GM19467 (cell line): Measurements from ENCODE around the gene GHRL.
"Not testable (repeated sequence)": the region's sequence is repeated elsewhere in the genome, so short reads cannot be mapped to it uniquely, and the experiment has no call there.

ENCODE experiments used
- ATAC-seq: cut with Tn5 transposase; IDR thresholded peaks from one replicate; pipeline ENCODE4 v1.9.1; 2021; ENCODE audit warnings: mild to moderate bottlenecking, moderate library complexity; ENCODE audit not compliant: unreplicated experiment

Gene GHRL

GRCh38 chr3:10300087-10300486, 7.3 kb upstream of the GHRL start:
- ATAC-seq = no peak

- ATAC-seq = peak; percentile 61
These were observed 6.9 kb upstream of the GHRL start for GRCh38 chr3:10299679-10300078.

GRCh38 chr3:10299175-10299574, 6.4 kb upstream of the GHRL start:
- ATAC-seq = no peak

- ATAC-seq = not testable (repeated sequence)
These were observed 5.3 kb upstream of the GHRL start for GRCh38 chr3:10298064-10298463.

DNA sequence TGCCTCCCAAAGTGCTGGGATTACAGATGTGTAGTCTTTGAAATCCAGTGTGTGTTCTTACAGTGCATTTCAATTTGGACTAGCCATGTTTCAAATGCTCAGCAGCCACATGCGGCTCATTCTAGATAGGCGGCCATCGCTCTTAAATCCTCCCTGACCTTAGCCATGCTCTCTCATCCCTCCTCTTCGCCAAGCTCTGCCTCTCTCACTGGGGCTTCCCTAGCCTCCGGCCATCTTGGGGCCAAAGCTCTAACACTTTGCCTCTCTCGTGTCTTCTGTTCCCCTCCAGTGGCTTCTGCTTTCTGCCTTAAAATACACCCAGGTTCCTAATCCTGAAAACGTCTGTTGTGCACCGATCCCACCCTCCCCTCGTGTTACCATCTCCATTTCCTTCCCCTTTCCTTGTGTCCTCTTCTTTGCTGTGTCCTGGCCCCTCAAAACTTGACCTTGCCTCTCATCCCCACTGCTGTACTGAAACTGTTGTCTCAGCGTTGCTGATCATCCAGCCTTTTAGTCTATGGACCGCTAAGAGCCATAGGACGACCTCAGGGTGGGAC, 1.4 kb upstream of the GHRL start:
- no peak for ATAC-seq

DNA sequence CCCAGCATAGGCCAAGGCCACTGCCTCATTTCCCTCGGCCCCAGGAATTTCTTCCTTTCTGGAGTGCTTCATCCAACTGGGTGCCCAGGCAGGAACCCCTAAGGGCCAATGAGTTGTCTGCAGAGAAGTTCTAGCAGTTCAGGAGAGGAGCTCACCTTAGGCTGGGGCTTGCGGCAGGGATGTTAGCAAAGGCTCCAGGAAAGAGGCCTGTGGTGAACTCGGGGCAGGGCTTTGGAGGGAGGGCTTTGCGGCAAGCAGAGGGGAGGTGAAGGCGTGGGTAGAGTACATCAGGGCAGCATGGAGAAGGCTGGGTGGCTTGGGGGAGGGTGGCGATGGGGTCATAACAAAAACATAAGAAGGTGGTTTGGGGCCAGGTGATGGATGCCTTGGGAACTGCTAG, 1.1 kb downstream of the GHRL start:
- ATAC-seq = no peak

DNA sequence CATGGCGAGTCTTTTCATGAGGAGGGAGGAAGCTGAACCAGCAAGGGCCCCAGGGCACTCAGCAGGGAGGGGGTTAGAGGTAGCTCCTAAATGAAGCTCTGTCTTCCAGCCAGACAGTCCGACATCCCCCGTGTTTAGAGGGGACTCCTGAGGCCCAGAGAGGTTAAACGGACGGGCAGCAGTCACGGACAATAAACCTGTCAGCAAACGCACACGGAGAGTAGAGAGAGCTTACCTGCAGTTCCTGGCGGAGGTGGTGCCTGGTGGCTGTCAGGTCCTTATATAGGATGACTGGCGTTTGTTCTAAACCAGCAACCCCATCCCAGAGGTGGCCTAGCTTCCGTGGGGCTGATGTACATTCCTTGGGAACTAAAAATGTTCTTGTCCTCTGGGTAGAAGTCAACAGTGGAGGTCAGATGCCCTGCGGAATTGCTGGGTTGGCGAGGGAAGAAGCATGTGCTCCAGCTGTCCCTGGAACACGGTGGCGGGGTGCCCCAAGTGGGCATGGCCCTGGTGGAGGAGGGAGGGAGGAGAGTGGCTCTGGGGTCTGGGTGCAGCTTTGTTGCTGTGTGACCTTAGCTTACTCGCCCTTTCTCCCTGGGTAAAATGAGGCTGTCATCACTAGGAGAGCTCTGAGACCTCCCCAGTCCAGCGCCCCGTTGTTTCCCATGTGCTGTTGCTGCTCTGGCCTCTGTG, 2.1 kb downstream of the GHRL start:
- no peak for ATAC-seq

DNA sequence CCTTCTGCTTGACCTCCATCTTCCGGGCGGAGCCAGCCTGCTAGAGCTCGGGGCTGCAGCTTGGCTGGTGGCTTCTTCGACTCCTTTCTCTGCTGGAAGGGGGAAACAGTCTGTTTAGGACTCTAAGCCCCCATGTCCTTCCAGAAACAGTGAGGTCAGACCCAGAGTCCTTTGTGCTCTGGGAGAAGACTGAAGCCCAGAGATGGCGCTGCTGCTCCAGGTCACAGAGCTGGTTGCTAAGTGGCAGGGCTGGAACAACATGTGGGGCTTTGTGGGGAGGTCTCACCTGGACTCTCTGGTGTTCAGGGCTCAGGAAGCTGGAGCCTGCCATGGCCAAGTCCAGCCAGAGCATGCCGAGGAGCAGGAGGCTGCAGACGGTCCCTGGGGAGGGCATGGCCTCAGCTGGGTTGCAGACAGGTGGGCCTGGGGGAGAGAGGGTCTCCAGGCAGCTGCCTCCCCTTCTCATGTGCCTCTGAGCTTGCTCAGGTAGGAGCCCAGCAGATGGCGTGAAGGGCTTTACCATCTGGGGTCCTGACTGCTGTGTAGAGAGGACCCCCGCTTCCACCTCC, 2.9 kb downstream of the GHRL start:
- ATAC-seq = no peak

GRCh38 chr3:10289077-10289476, 3.7 kb downstream of the GHRL start:
- ATAC-seq = no peak

DNA sequence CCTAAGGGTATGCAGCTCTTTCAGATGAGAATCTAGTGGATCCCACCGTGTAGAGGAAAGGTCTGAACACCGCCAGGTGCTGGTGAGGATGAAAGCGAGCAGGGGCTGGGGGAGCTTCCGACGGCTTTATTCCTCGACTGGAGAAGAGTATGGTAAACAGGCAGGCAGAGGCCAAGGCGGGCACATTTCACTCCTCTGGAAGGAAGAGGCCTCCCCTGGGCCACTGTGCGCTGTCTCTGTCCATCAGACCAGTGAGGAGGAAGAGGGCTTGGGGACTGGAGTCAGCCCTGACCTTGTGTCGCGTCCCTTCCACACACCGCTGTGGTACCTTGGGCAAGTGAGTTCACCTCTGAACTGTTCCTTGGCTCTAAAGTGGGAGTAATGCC, 4.2 kb downstream of the GHRL start:
- no peak for ATAC-seq

DNA sequence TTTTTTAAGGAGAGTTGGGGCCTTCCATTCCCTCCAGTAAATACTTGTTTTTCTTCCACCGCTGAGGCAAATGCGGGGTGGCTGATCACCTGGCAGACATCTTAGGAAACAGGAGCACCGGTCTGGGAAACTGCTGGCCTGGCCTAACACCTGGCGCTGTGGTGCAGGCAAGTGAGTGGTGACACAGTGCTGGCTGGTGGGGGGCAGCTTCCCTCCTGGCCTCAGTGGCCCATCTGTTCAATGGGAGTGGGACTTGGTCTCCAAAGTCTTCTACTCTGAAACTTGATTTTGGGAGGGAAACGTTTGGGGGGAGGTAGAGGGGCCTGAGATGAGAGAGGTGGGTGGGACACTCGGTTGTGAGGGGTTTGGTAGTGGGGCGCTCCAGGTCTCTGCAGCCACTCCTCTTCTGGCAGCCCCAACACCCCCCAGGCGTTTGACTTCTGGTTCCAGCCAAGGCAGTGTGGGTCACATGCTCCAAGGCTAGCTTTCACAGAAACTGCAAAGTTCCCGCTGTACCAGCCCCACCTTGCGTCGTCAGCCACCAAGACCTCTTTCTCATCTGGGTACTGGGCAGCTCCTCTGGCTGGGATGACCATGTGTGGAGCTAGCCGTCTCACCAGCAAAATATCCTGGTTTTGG, 4.7 kb downstream of the GHRL start:
- no peak for ATAC-seq

GRCh38 chr3:10286596-10287295, 6.0 kb downstream of the GHRL start:
- ATAC-seq = no peak

GRCh38 chr3:10286133-10286524, 6.6 kb downstream of the GHRL start:
- no peak for ATAC-seq

DNA sequence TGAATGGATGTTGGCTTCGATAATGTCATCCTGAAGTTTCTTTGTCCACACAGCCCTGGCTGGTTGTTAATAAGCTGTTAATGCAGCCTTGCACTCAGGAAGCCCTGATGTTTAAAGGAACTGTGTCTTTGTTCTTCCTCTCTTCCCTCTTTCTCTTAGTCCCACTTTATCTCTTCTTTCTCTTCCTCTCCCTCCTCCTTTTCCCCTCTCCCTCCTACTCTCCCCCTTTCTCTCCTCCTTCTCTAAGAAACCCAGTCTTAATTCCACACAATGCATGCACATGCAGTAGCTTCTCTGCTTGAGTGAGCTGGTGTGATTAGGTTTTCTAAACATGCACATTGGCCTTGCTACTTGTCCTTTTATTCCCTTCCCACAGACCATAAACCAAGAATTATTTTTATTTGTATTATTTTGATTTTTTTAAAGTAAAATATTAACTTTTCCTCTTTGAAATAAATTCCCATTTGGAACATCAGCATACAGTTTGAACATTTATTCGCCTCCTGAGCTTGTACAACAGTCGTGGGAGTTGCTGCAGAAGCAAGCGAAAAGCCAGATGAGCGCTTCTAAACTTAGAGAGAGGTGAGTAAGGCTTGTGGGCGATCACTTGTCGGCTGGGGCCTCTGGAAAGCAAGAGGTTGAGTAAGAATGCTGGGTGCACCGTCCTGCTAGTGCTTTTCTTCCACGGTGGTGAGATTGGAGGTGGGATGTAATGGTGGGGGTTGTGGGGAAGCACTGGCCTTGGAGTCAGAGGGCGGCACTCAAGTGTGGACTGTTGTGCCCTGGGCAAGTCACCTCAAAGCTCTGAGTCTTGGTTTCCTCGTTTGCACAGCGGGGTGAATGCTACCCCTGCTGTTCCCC, 7.2 kb downstream of the GHRL start:
- no peak for ATAC-seq

GRCh38 chr3:10284496-10284895, 8.3 kb downstream of the GHRL start:
- no peak for ATAC-seq

- no peak for ATAC-seq
These were observed 9.1 kb downstream of the GHRL start for GRCh38 chr3:10283638-10284037.

GRCh38 chr3:10281951-10282350, 10.8 kb downstream of the GHRL start:
- ATAC-seq = no peak

GRCh38 chr3:10280571-10280970, 12.2 kb downstream of the GHRL start:
- ATAC-seq = no peak

DNA sequence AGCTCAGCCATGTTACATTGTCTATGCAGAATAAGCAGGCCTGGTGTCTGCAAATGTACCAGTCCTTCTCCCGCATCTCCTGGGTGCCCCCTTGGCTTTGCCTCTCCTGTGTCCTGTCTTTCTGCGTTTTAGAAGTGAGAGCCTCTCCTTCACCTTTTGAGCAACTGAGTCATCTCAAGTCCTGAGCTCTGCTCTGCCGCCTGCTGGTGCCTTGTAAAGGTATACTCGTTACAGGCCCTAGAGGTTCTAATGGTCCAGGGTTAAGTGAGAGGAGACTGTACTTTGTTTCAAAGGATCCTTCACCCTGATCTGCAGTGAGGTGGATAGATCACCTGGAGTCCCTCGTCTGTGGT, 12.6 kb downstream of the GHRL start:
- no peak for ATAC-seq

DNA sequence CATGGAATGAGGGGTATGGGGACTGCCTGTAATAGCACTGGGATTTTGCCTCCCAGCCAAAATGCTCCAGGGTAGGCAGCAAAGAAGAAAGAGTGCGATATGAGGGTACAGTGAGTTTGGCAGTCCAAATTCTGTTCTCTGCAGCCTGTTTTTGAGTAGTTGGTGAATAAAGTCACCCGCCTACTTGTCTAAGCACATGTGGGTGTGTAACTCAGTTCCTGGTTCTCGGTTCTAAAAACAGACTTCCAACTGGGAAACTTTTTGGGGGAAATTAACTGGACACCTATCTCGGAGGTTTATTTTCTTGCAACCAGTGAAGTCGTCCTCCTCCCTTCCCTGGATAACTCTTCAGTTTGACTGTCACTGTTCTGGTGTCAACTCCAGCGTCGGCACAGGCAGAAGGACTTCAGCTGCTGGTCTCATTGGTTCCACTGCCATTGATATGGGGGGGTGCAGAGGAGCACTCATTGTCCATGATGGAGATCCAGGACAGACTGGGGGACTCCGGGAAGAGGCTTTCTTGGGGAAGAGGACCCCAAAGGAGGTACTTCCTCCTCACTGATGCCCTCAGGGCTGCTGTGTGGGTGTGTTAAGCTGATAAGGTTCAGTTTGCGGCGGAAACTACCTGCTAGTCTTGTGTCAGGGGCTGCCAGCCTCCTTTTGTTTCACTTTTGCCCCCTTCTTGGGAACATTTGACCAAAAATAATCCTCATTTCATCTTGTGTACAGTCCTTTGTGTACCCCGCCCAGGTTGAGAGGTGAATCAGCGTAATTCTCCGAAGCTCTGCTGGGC, 13.2 kb downstream of the GHRL start:
- ATAC-seq = no peak
